Smooth muscle cell (in vitro differentiated cells): Measurements from ENCODE around the gene CXCR4. TPM values are rescaled to one million over a fixed set of nuclear protein-coding genes. Genes with fewer than 3 reads are reported as not detected.
A peak's percentile ranks its signal among the peaks of the same experiment; 100 is the strongest.

ENCODE experiments used
- DNase-seq: peaks from one replicate; lab custom pipeline; 2025; ENCODE audit not compliant: unreplicated experiment; lab: John Stamatoyannopoulos, UW
- H2AFZ ChIP-seq: fragments of 200-600 bp; sonication (generic); 2 replicates; pipeline ENCODE4 v1.6.0; 2016; ENCODE audit warnings: antibody characterized with exemption, low read depth, mild to moderate bottlenecking
- H3F3A ChIP-seq: fragments of 200-600 bp; sonication (generic); 2 replicates; pipeline ENCODE4 v1.6.0; 2017; ENCODE audit warnings: antibody characterized with exemption, low read depth
- H3K27ac ChIP-seq: fragments of 200-600 bp; sonication (generic); 2 replicates; pipeline ENCODE4 v1.5.1; 2016; ENCODE audit warnings: low read depth, mild to moderate bottlenecking
- H3K27me3 ChIP-seq: fragments of 200-600 bp; sonication (generic); 2 replicates; pipeline ENCODE4 v1.6.1; 2016; ENCODE audit warnings: low read depth, mild to moderate bottlenecking
- H3K36me3 ChIP-seq: fragments of 200-600 bp; sonication (generic); 2 replicates; pipeline ENCODE4 v1.5.1; 2016; ENCODE audit warnings: low read depth
- H3K4me1 ChIP-seq: fragments of 200-600 bp; sonication (generic); 2 replicates; pipeline ENCODE4 v1.5.1; 2016; ENCODE audit warnings: low read depth
- H3K4me2 ChIP-seq: fragments of 200-600 bp; sonication (generic); 2 replicates; pipeline ENCODE4 v1.6.0; 2016; ENCODE audit warnings: mild to moderate bottlenecking
- H3K4me3 ChIP-seq: fragments of 200-600 bp; sonication (generic); 2 replicates; pipeline ENCODE4 v1.5.1; 2016; ENCODE audit warnings: mild to moderate bottlenecking
- H3K79me2 ChIP-seq: fragments of 200-600 bp; sonication (generic); 2 replicates; pipeline ENCODE4 v1.6.0; 2016; ENCODE audit warnings: low read depth, mild to moderate bottlenecking
- H3K9ac ChIP-seq: fragments of 200-600 bp; sonication (generic); 2 replicates; pipeline ENCODE4 v1.6.0; 2016; ENCODE audit warnings: low read depth
- H3K9me3 ChIP-seq: fragments of 200-600 bp; sonication (generic); replicated peaks from 2 replicates; pipeline ENCODE4 v1.5.1; 2016; ENCODE audit warnings: low read depth
- H4K20me1 ChIP-seq: fragments of 200-600 bp; sonication (generic); 2 replicates; pipeline ENCODE4 v1.6.0; 2016; ENCODE audit warnings: low read depth
- WGBS: methylation state at CpG from one replicate; pipeline ENCODE4 v1.1.7; 2016; ENCODE audit warnings: low lambda C conversion rate; 5-methylcytosine and 5-hydroxymethylcytosine counted together
- polyA plus RNA-seq: library from polyadenylated mRNA; unstranded; fragments of >200 nt; fragmentation: Nextera tagmentation; extraction: Ambion mirVana; gene quantifications from 2 replicates; pipeline ENCODE4 v1.2.1, GENCODE V29; 2016
- total RNA-seq: library from RNA; depleted of rRNA; stranded (reverse); fragments of >200 nt; gene quantifications from 2 replicates; pipeline ENCODE4 v1.2.3, GENCODE V29; 2014
- TF ChIP-seq, protein P1 (sequence below): fragments of 200-600 bp; sonication (generic); IDR thresholded peaks from 2 replicates; pipeline ENCODE4 v1.5.1; 2017; ENCODE audit warnings: borderline replicate concordance, mild to moderate bottlenecking, antibody characterized with exemption; ENCODE audit not compliant: insufficient read depth, poor library complexity, severe bottlenecking

Gene CXCR4
- total and polyA plus RNA-seq, 2 experiments from 2014 or later = 2.8 to 4.0 TPM

DNA sequence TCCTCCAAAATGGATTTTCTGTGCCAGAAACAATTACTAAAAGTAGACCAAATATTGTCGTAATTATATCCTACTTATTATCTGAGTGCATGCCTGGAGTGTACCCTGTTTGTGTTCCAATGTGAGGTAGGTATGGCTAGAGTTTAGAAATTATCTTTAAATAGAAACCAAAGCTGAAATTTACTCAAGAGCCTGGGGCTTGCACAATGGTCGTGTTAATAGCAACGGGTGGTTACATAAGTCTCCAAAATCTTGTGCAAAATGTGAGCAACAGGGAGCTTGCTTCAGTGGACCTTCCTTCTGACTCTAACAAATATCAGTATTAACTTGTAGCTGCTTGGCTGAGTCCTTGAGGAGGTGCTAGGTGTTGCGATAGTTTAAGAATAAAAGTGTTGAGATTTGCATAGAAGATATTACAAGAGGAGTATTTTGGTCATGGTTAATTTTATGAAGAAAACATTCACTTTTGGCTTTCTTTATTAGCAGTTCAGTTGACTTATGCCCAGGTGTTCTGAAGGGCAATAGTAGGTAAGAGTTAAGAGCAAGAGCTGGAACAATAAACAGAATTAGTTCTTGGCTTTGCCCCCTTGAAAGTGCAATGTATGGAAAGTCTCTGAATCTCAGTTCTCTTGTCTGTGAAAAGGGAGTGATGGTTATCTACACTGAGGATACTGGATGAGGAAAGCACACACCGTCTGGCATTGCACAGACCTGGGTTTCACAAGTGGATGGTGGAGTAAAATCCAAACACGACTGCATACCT lies 4.6 kb downstream of the CXCR4 start:
- no peaks in the 10 kb centered on the region for H3K79me2 ChIP-seq
- no peak overlapping the region for H3K4me3 ChIP-seq
- H4K20me1 ChIP-seq = no peaks in the 10 kb centered on the region
- no peaks in the 10 kb centered on the region for H3K36me3 ChIP-seq
- no peaks in the 10 kb centered on the region for H3K9me3 ChIP-seq
- no peak for DNase-seq
- H3K27ac ChIP-seq = no peak overlapping the region
- peaks cover 4% of the 10 kb centered on the region for H3F3A ChIP-seq
- H3K9ac ChIP-seq = no peak overlapping the region
- 75% methylated on average over 6 of the region's 6 CpGs for WGBS
- H2AFZ ChIP-seq = no peak overlapping the region
- H3K27me3 ChIP-seq = no peaks in the 10 kb centered on the region
- H3K4me2 ChIP-seq = peak overlapping the region; percentile 58
- peaks cover 39% of the 10 kb centered on the region for H3K4me1 ChIP-seq
- TF ChIP-seq, protein P1, sequence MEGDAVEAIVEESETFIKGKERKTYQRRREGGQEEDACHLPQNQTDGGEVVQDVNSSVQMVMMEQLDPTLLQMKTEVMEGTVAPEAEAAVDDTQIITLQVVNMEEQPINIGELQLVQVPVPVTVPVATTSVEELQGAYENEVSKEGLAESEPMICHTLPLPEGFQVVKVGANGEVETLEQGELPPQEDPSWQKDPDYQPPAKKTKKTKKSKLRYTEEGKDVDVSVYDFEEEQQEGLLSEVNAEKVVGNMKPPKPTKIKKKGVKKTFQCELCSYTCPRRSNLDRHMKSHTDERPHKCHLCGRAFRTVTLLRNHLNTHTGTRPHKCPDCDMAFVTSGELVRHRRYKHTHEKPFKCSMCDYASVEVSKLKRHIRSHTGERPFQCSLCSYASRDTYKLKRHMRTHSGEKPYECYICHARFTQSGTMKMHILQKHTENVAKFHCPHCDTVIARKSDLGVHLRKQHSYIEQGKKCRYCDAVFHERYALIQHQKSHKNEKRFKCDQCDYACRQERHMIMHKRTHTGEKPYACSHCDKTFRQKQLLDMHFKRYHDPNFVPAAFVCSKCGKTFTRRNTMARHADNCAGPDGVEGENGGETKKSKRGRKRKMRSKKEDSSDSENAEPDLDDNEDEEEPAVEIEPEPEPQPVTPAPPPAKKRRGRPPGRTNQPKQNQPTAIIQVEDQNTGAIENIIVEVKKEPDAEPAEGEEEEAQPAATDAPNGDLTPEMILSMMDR = no peak

DNA sequence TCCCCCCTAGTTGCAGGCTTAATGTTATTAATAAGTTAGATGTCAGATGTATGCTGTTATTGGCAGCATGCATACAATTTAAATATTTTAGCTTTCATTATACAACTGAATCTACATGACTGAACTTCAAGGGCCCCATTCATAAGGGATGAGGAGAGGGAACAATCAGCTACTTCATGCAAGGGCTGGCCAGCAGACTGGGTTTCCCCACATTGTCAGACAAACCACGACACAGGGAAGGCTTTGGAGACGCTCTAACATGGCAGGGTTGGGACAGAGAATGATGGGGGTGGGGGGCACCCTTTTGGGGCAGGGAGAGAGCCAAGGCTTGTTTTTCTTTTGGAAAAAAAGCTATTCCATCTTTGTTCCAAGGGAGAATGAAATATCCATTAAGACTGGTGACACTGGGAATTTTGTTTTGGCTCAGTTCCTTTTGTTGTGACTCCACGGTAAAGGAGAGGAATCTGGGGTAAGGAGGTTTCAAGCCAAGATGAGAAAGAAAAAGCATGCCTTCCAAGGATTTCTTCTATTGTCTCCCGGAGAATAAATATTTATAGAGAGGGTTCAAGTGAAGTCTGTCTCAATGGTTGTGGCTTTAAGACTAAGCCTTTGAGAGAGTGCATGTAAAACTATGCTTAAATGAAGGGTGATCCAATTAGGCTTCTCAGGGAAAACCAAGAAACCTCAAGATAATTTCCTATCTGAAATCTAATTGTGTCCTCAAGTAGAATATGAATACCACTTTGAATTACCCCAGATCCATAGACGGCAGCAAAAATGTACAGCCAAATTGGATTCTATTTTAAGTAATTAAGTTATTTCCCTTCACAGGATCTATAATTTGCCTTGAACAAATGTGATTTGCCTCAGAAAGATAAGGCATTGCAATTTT lies 5.4 kb downstream of the CXCR4 start:
- H3K27ac ChIP-seq = no peak overlapping the region
- H3K79me2 ChIP-seq = no peaks in the 10 kb centered on the region
- H3K4me3 ChIP-seq = no peak overlapping the region
- H2AFZ ChIP-seq = no peak overlapping the region
- H3K9ac ChIP-seq = no peak overlapping the region
- H4K20me1 ChIP-seq = no peaks in the 10 kb centered on the region
- H3K36me3 ChIP-seq = no peaks in the 10 kb centered on the region
- no peak overlapping the region for H3K4me2 ChIP-seq
- no peak for DNase-seq
- 74% methylated on average over 5 of the region's 5 CpGs for WGBS
- TF ChIP-seq, protein P1 = no peak
- H3K4me1 ChIP-seq = peaks cover 39% of the 10 kb centered on the region
- H3K9me3 ChIP-seq = no peaks in the 10 kb centered on the region
- peaks cover 4% of the 10 kb centered on the region for H3F3A ChIP-seq
- H3K27me3 ChIP-seq = no peaks in the 10 kb centered on the region

DNA sequence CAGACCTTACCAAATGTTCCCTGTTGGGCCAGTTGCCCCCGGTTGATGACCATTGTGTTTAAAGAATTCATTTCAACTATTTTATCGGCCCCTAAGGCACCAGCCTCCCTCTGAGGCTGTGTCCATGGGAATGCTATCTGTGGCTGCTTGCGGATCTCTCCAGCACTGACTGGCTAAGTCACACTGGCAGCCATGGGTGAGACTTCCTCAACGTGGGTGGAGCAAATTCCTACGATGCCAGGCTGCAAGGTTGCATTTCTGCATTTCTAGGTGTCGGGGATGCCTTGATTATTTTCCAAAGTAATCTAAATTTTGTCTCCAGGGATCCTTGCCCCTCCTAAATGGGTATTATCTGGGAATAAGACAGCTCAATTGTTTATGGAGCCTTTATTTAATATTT lies 6.2 kb downstream of the CXCR4 start:
- Histone ChIP-seq H2AFZ (no peak overlapping the region), H3K4me1 (peaks cover 31% of the 10 kb centered on the region), H3K36me3 (no peaks in the 10 kb centered on the region), H3K9me3 (no peaks in the 10 kb centered on the region), H3F3A (peaks cover 4% of the 10 kb centered on the region), H3K4me2 (no peak overlapping the region), H3K27ac (no peak overlapping the region), H3K79me2 (no peaks in the 10 kb centered on the region), H3K27me3 (no peaks in the 10 kb centered on the region), H3K9ac (no peak overlapping the region), H3K4me3 (no peak overlapping the region), H4K20me1 (no peaks in the 10 kb centered on the region)
- 86% methylated on average over 6 of the region's 6 CpGs for WGBS
- TF ChIP-seq, protein P1 = no peak
- DNase-seq = no peak
